ENCODE results near the gene COBL.

DNA sequence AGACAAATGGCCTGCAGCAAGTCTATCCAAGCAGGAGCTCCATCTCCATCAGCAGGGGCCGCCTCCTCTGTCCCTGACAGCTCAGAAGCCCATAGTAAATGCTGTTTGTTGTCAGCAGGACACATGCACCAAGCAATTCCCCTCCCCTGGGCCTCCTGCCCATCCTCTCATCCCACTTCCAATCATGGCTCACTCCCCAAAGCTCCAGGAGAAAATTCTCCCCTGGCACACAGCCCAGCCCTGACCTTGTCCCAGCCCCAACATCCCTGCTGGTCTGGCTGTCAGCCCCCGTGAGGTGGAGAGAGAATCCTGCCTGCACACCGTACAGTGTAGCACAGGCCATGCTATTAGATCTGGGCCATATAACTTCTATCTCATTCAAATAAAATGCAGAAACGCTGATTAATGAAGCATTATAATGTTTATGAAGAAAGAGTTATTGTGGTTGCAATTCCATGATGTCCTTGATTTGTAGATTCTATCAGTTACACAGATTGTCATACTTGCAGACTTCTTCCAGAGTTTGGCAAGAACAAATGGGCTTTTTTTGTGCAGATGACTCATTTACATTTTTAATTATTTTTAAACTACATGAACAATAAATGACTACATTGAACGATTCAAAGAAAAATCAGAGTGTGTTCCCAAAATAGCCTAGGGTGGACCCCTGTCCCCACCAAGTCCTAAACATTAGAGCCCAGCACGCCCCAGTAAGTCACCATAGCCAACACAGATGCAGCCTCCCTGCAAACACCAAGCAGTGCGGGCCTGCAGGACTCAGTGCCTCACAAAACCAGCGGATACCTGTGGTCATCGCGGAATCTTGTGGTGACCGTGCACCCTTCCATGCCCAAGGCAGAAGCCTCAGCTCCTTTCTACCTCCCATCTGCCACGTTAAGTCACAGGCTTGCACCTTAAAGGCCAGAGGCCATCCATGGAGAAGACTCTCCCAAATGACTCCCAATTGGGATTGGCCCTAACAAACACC, 70.1 kb downstream of the COBL start:
- TF ChIP-seq CTCF (IDR thresholded peaks at IDR 0.05 in 2 of 3, conservative IDR thresholded peaks at IDR 0.05 in 1 of 3; ENCODE audit: control insufficient read depth in 2 of 3, extremely low read depth in 1 of 3, insufficient read depth in 1 of 3, low read depth in 3 of 3, low read length in 3 of 3) (no peak), CEBPZ (IDR thresholded peaks at IDR 0.05; ENCODE audit: low read depth, low read length) (no peak), ATF7 (IDR thresholded peaks at IDR 0.05; ENCODE audit: low read depth) (no peak), CBX3 (IDR thresholded peaks at IDR 0.05; ENCODE audit: borderline replicate concordance, low read depth) (no peak), SMC3 (IDR thresholded peaks at IDR 0.05; ENCODE audit: borderline replicate concordance, low read length) (no peak), SUZ12 (IDR thresholded peaks at IDR 0.05; ENCODE audit: unreplicated experiment) (no peak), USF2 (IDR thresholded peaks at IDR 0.05; ENCODE audit: borderline replicate concordance, low read depth, low read length) (no peak), SKIL (IDR thresholded peaks at IDR 0.05; ENCODE audit: low read depth, poor library complexity, severe bottlenecking) (no peak), PKNOX1 (IDR thresholded peaks at IDR 0.05) (no peak), HDGF (IDR thresholded peaks at IDR 0.05) (no peak), FOXM1 (IDR thresholded peaks at IDR 0.05; ENCODE audit: low read depth, low read length) (no peak)

Data from GM12878 (cell line).